ENCODE measurements around the gene SGPP1.
"Not testable (repeated sequence)": the region's sequence is repeated elsewhere in the genome, so short reads cannot be mapped to it uniquely, and the experiment has no call there.

The SGPP1 gene

DNA sequence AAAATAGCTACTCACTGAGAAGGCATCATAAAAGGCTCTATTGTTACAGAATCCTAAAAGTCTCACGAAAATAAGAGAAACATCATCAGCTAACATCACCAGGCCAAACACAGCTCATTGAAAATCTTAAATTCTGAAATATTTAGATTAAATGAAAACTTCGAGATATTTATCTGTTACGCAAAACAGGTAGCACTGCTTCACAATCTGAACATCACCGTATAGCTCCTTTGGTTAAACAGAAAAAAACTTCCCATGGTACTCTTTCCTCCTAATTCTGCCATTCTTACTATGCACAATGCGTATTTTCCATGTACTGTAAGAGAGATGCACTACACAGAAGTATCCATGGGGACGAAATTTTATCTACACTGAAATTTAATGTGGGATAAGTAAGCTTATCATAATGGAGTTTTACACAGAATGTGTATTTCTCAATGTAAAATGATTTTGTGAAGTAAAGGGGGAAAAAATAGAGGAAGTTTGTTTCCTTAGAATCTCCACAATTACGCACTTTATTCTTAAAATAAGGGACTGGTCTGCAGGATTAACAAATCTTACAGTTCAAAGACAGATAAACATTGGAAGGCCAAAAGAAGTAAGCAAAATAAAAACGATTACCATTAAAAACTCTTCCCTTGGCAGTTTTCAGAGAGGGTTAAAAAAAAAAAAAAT, 1.9 kb downstream of the SGPP1 start:
- DNase-seq: no peak

DNA sequence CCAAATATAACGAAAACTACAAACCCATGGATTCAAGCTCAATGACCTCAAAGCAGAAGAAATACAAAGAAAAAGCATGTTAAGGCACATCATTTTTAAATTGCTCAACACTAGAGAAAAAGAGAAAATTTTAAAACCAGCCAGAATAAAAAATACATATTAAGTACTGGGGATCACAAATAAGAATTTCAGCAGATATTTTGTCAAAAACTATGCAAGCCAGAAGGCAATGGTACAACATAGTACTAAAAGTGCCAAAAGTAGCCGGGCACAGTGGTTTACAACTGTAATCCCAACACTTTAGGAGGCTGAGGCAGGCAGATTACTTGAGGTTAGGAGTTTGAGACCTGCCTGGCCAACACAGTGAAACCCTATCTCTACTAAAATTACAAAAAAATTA, 10.2 kb downstream of the SGPP1 start:
- DNase-seq: no peak

DNA sequence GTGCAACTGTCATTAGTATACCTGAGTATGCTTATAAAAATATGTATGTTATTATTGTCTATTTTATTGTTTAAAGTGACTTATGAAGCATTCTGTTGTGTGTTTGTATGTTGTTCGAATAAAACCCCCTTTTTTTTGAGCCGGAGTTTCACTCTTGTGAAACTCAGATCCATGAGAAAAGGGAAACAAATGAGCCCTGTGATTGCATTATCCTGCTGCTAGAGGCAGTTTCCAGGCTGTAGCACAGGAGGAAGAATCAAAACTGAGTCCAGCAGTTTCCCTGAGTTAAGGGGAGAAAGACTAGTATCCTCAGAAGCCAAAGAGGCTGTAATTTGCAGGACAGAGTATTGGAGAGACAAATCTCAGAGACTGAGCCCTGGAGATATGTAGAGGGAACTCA, 12.5 kb downstream of the SGPP1 start:
- DNase-seq: no peak

DNA sequence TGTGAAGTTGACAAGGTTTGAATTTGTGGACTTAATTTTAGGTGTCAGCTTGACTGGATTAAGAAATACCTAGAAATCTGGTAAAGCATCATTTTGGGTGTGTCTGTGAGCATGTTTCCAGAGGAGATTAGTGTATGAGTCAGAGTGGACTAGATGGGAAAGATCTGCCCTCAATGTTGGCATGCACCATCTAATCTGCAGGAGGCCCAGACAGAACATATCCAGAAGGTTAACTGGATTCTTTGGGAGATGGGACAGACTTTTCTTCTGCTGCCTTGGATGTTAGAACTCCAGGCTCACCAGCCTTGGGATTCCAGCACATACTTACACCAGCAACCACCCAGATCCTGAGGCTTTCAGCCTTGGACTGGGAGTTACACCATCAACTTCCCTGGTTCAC, 14.1 kb downstream of the SGPP1 start:
- no peak for DNase-seq

DNA sequence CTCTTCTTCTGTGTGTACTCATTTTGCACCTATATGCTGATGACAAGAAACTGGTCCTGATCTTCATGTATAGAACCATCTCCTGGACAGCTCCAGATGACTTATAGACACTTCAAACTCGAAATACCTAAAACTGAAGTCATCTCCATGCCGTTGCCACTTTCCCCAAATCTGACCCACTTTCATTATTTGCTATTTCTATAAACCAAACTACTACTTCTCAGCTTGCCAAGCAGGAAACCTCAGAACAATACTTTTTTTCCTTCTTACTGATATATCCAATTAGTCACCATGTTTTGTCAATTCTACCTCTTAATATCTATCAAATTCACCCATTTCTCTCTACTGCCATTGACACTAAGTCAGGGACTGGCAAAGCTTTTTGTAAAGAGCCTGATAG, 14.8 kb downstream of the SGPP1 start:
- no peak for DNase-seq

DNA sequence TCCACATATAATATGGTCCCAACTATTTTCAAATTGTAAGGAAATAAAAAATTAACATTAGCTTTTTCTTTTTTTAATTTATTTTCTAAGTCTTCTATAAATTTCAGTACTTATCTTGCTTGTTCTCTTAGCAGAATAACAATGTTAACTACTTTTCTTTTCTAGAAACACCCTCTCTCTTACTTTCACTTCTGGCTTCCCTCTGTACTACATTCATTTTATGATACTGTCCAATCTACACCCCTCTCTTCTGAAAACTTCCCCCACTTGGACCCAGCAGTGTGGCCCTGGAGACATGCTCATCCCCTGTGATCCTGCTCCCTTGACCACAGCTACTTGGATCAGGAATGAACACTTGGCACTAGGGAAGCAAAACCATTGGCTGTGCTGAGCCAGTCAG, 15.7 kb downstream of the SGPP1 start:
- no peak for DNase-seq

DNA sequence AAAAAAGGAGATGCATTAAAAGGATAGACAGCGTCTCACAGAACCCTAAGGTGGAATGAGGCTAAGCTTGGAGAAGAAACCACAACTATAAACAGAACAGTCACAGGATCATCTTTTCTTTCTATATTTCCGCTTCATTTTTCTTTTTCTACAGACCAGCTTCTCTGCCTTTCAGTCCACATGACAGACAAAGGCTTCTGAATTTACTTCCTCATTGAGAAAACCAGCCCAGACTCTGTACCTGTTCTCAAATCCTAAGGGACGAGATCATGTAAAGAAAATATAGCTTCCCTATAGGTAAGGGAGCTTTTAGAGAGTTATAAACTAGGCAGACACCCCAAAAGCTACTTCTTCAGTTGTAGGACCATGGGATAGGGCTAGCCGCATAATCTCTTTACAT, 17.4 kb downstream of the SGPP1 start:
- no peak for DNase-seq

DNA sequence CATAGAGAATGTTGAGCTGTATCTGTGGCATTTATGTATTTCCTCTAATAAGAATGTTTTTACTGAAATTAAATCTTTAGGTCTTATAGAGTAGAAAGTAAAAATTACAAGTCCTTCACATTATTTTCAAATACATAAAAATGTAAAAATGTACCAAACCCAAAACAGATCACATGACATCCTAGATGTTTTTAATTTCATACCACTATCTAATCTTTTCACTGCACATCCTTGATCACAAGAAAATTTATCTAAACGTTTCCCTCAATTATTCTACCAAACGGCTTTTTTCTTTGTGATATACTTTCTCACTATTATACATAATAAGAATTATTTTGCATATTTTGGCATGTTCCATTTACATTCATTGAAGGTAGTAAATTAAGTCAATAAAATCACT, 18.3 kb downstream of the SGPP1 start:
- DNase-seq: no peak

DNA sequence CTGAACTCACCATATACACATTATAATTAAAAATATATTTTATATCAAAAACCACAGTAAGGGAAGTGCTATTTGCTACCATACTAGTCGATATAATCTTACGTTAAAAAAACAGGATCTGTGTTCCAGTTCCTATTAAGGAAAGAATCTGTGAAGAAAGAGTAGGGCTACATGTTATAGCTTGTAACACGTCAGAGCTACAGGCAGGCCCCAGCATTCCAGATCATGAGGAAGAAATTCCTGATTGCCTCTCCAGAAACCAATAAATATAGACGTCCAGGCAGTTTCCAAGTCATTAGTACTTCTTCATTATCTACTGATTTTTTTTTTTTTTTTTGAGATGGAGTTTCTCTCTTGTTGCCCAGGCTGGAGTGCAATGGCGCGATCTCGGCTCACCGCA, 20.6 kb downstream of the SGPP1 start:
- DNase-seq: no peak

DNA sequence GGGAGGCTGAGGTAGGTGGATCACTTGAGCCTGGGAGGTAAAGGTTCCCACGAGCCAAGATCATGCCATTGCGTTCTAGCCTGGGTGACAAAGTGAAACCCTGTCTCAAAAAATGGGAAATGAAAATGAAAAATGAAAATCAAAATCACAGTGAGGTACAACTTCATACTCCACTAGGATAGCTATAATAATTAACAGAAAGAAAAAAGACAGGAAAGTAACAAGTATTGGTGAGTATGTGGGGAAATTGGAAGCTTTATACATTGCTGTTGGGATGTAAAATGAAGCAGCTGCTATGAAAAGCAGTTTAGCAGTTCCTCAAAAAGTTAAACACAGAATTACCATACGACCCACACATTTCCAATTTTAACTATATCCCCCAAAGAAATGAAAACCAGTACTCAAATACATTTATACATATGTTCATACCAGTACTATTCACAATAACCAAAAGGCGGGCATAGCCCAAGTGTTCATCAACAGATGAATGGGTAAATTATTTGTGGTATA, 22.2 kb downstream of the SGPP1 start:
- DNase-seq: no peak

DNA sequence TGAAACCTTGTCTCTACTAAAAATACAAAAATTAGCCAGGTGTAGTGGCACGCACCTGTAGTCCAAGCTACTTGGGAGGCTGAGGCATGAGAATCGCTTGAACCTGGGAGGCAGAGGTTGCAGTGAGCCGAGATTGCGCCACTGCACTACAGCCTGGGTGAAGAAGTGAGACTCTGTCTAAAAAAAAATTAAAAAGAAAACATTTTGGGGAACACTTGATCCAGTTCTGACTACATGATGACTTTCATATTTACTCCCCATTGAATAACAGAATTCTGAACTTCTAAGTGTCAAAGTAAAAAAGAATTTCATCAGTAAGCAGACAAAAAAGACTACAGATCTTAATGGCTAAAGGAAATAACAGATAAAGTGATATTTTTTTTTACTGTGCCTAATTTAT, 25.3 kb downstream of the SGPP1 start:
- DNase-seq: not testable (repeated sequence)

DNA sequence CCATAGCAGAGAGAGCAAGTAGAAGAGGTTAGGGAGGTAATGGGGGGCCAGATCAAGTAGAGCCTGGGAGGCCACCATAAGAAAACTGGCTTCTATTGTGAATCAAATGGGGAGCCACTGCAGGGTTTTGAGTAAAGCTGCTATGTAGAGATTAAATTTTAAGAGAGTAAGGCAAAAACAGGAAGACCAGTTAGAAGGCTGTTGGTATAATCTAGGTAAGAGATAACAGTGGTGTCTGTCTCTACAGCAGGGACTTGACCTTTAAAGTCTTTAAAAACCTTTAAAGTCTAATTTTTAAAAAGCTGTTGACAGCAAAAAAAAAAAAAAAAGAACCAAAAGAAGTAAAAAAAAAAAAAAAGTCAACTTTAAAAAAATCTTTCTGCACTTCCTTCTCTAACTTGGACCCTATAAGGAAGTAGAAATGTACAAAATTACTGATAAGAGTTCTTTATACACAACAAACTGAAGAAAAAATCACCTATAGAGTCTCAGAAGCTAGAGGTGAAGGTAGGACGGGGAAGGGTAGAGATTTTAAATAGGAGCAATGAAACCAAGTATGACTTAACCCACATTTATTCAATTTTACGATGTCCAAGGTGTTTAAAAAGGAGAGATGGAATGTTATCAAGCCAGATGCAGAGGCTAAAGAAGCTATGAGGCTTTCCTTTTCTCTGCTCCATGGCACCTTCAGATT, 26.1 kb downstream of the SGPP1 start:
- no peak for DNase-seq

DNA sequence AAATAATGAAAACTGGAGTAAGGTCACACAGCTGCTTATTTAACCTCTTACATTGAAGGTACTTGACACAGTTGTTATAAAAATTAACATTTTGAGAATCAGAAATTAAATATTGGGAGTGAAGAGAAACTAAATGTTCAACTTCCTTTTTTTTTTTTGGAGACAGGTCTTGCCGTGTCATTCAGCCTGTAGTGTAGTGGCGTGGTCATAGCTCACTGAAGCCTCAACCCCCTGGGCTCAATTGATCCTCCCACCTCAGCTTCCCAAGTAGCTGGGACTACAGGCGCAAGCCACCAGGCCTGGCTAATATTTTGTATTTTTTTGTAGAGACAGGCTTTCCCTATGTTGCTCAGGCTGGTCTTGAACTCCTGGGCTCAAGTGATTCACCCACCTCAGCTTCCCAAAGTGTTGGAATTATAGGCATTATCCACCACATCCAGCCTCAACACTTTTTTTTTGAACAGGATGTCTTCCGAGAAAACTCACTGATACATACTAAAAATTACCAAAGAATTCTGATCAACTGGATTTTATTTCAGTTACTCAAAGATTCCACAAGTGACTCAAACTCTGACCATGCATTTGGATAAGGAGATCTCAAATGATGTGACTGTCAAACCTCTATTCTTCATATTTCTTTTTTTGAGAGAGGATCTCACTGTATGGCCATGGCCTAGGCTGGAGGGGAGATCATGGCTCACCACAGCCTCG, 35.4 kb downstream of the SGPP1 start:
- DNase-seq: no peak

DNA sequence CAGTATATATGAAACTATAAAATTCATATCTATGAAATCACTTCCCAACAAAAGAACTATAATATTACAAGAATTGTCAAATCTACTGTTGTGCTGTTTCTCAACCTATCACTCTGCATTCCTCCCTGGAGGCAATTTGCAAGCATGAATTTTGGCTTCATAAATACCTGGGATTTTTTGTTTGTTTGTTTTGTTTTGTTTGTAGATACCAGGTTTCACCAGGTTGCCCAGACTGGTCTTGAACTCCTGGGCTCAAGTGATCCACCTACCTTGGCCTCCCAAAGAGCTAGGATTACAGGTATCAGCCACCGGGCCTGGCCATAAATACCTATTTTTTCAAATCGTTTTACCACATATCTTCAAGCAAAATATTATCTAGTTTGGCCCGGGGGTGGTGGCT, 38.7 kb downstream of the SGPP1 start:
- no peak for DNase-seq

DNA sequence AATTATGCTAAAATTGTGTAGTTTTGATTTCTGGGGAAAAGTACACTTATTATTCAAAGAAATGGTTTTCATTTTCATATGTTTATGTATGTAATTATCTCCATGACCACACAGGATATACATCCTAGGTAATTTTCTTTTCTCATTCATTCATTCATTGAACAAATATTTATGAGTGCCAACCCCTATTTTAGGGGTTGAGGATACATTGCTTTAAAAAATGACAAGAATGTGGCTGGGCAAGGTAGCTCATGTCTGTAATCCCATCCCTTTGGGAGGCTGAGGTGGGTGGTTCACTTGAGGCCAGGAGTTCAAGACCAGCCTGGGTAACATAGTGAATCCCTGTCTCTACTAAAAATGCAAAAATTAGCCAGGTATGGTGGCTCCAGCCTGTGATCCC, 40.9 kb downstream of the SGPP1 start:
- no peak for DNase-seq

DNA sequence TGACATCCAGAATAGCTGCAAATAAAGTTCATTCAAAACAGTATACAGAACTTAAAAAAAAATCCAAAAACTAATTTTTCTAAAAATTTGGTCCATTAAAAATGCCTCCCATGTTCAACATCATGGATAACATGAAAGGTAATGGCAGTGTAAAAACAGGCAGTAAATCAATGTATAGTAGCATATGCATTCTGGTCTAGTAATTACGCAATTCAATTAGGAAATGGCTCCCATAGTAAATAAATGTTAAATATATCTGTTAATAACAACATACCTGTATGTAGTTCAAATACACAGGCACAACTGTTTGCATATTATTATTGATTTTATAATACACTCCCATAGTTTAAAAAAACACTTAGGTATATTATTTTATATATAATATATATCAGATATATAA, 42.5 kb downstream of the SGPP1 start:
- DNase-seq: no peak

DNA sequence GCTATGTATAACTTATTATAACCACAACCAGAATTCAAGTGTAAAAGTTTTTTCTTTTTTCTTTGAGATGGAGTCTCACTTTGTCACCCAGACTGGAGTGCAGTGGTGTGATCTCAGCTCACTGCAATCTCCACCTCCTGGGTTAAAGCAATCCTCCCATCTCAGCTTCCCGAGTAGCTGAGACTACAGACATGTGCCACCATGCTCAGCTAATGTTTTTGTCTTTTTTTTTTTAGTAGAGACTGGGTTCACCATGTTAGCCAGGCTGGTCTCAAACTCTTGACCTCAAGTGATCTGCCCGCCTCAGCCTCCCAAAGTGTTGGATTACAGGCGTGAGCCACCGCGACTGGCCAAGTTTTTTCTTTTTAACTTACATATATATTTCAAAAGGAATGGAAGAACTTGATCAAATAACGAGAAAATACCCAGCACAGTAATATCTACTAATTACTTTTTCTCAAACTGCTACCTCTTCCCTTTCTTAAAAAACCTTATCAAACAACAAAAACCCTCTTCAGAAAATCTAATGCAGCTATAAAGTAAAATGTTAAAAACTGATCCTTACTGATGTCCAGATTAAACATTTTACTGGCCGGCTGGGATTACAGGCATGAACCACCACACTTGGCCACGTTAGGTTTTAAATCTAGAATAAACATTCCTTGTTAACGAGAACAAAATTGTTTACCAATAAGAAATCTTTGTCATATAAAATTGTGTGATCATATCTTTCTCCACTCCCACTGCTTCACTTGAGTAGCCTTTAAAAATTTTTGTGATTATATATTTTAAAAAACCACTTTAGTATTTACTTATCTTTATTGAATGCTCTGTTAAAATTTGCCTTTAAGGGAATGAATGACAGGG, 44.9 kb downstream of the SGPP1 start:
- DNase-seq: no peak

DNA sequence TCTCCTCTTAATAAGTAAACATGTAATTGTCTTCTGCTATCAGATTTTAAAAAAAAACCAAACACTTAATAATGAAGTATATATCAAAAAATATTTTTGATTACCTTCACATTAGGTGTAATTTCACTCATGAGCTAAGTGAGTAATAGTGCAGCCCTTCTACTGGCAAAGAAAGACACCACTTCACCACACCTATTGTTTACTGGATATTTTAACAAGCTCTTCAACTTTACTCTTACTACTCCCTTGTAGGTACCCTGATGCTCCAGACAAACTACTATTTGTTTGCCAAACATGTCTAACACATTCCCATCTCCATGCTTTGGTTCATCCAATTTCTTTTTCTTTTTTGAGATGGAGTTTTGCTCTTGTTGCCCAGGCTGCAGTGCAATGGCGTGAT, 49.3 kb downstream of the SGPP1 start:
- DNase-seq: no peak

DNA sequence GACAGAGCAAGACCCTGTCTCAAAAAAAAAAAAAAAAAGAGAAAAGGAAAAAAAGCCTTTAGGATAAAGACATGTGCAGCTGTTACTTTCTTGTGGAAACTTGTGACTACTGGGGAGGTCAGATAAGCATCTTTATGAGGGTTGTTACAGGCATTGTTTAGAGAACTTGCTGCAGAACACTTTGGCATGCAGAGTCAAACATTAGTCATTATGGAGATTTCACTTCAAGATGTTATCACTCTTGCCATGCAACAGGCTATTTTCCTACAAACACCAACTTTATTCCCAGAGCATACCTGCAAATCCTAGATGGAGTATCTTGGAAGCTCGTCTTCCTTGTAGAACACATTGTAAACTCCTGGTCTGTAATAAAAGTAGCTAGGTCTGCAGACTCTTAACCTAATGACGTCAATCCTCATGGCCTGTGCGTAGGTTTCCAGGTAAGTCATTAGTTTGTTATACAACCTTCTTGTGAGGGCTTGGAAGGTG, 49.9 kb downstream of the SGPP1 start:
- no peak for DNase-seq

DNA sequence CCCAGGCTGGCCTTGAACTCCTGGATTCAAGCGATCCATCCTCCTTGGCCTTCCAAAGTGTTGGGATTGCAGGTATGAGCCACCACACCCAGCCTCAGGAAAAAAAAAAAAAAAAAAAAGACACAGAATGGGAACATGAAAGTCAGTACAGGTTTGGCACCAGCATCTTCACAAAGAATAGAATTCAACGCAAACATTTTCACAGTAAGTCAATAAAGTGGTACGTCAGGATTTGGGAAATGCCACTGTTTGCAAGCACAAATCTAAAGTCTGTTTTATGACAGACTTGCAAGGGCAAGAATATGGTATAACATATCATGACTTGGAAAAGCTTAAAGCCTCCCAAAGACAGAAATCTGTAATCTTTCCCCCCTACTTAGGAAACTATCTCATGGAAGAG, 51.2 kb downstream of the SGPP1 start:
- DNase-seq: no peak

DNA sequence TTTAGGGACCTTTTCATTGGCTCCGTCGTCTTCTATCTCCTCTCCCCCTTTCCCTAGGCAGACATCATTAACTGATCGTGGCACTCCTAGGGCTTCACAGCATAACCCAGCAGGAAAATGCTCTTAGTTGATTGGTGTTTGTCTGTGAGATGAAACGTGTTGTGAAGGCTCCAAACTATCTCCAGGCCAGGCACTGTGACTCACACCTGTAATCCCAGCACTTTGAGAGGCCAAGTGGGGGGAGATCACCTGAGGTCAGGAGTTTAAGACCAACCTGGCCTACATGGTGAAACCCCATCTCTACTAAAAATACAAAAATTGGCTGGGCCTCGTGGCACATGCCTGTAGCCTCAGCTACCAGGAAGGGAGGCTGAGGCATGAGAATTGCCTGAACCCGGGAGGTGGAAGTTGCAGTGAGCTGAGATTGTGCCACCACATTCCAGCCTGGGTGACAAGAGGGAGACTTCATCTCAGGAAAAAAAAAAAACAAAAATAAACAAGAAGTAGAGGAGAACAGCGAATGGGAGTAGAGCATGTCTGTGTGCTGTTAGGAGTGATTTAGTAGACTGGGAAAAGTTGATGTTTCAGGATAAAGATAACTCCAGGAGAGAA, 53.9 kb downstream of the SGPP1 start:
- DNase-seq: no peak

DNA sequence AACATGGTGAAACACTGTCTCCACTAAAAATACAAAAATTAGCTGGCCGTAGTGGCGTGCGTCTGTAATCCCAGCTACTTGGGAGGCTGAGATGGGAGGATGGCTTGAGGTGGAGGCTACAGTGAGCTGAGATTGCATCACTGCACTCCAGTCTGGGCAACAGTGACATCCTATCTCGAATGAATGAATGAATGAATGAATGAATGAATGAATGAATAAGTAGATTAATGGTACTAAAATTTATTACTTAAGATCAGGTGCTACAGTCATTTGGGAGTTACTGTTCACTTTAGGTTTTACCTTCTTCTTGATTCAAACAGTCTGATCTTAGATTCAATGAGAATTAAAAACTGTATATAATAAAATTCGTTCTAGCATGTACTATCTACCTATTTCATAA, 54.6 kb downstream of the SGPP1 start:
- no peak for DNase-seq

All from NCI-H1092 (cell line).